Kidney (tissue), 14 donors: Measurements from ENCODE around the gene ALDH1L2. TPM values are rescaled to one million over a fixed set of nuclear protein-coding genes. Genes with fewer than 3 reads are reported as not detected.

Experiments used
- DNase-seq, 5 donors: peaks; one replicate each; pipeline ENCODE4 v3.0.0-alpha.2; 2013 to 2020
- FAIRE-seq: peaks from 2 replicates; lab custom pipeline; 2012; peaks lifted over from hg19 to GRCh38; lab: Jason Lieb, UNC
- H3K27ac ChIP-seq, 2 donors: one replicate each; pipeline ENCODE4 v1.7.0; 2013; ENCODE audit warnings: low read depth in 2 of 2, low read length in 2 of 2, inconsistent platforms in 1 of 2
- H3K27me3 ChIP-seq: one replicate; pipeline ENCODE4 v1.7.1; 2013; ENCODE audit warnings: low read length, inconsistent platforms; ENCODE audit not compliant: control insufficient read depth, insufficient read depth
- H3K36me3 ChIP-seq, 3 donors: one replicate each; pipeline versions ENCODE4 v1.7.0 to v1.7.1; 2013; ENCODE audit warnings: low read length in 3 of 3, control low read depth in 1 of 3, inconsistent platforms in 1 of 3; ENCODE audit not compliant: insufficient read depth in 3 of 3, control insufficient read depth in 2 of 3
- H3K4me1 ChIP-seq, 3 donors: one replicate each; pipeline versions ENCODE4 v1.7.0 to v1.7.1; 2013; ENCODE audit warnings: low read length in 3 of 3, inconsistent platforms in 1 of 3, low read depth in 1 of 3; ENCODE audit not compliant: control insufficient read depth in 2 of 3, insufficient read depth in 2 of 3
- H3K4me3 ChIP-seq, 3 donors: one replicate each; pipeline versions ENCODE4 v1.7.0 to v1.8.1; 2013; ENCODE audit warnings: low read length in 3 of 3, control low read depth in 1 of 3, inconsistent platforms in 1 of 3
- H3K9ac ChIP-seq, 3 donors: one replicate each; pipeline versions ENCODE4 v1.7.0 to v1.7.1; 2013; ENCODE audit warnings: low read length in 3 of 3, control low read depth in 1 of 3, inconsistent platforms in 1 of 3
- H3K9me3 ChIP-seq, 3 donors: one replicate each; pipeline versions ENCODE4 v1.7.0 to v1.7.1; 2013; ENCODE audit warnings: low read length in 3 of 3, control low read depth in 1 of 3, inconsistent platforms in 1 of 3; ENCODE audit not compliant: control insufficient read depth in 2 of 3, insufficient read depth in 1 of 3
- CTCF ChIP-seq: IDR thresholded peaks from 3 replicates; pipeline ENCODE4 v1.5.1; 2012; ENCODE audit warnings: mild to moderate bottlenecking, moderate library complexity, borderline replicate concordance; ENCODE audit not compliant: insufficient read depth; ENCODE audit errors: extremely low read depth
- intact Hi-C: fragments of 100-400 bp; cut with DNase I; formaldehyde crosslinking; loops from one replicate; pipeline ENCODE4 v1.11.1; 2022
- polyA plus RNA-seq: library from polyadenylated mRNA; stranded (reverse); fragments of 350-450 nt; fragmentation: Illumina TruSeq; extraction: RNeasy Lipid Tissue Mini Kit (QIAGEN cat#74804); gene quantifications from one replicate; pipeline ENCODE4 v1.2.3, GENCODE V29; 2014; ENCODE audit warnings: low read depth, low replicate concordance; ENCODE audit not compliant: insufficient read depth
- total RNA-seq: library from RNA; stranded (reverse); fragmentation: NEBNext Ultra II Directional; extraction: Animal tissue kit (Norgen Biotek cat#: 25700); gene quantifications from one replicate; pipeline ENCODE4 v1.2.1, GENCODE V29; 2021
- donor health status: control.
- donor health status: control.
- donor health status: control.
- donor health status: control.
- donor health status: control.
- donor health status: DM: yes; HTN: yes; CAD: no.
- donor health status: Normal renal cell carcinoma (clear cell type).

ALDH1L2 gene
- total and polyA plus RNA-seq, 2 donors from 2014 or later = 0.28 to 17.2 TPM

- Histone ChIP-seq H3K36me3 (no peaks in the 10 kb centered on the region), H3K4me1 (no peaks in the 10 kb centered on the region), H3K9ac (no peak overlapping the region), H3K27me3 (no peaks in the 10 kb centered on the region), H3K27ac (no peak overlapping the region), H3K9me3 (no peaks in the 10 kb centered on the region), H3K4me3 (no peak overlapping the region)
- no peak for FAIRE-seq
- no peak for DNase-seq
- intact Hi-C loops = no loop called here
- TF ChIP-seq CTCF = no peak
Observed at GRCh38 chr12:105018776-105019175, 65.5 kb downstream of the ALDH1L2 start.

- Histone ChIP-seq H3K27me3 (no peaks in the 10 kb centered on the region), H3K9ac (no peak overlapping the region), H3K4me1 (no peaks in the 10 kb centered on the region), H3K4me3 (no peak overlapping the region), H3K9me3 (no peaks in the 10 kb centered on the region), H3K36me3 (no peaks in the 10 kb centered on the region), H3K27ac (no peak overlapping the region)
- intact Hi-C loops = no loop called here
- FAIRE-seq (no peak), DNase-seq (no peak)
- TF ChIP-seq CTCF = no peak
Observed at GRCh38 chr12:105018012-105018411, 66.2 kb downstream of the ALDH1L2 start.

GRCh38 chr12:105015543-105015942 is 68.7 kb downstream of the ALDH1L2 start:
- H3K9ac ChIP-seq = no peak overlapping the region
- TF ChIP-seq CTCF = no peak
- intact Hi-C loops = no loop called here
- H3K27ac ChIP-seq = no peak overlapping the region
- FAIRE-seq (no peak), DNase-seq (no peak)
- no peaks in the 10 kb centered on the region for H3K27me3 ChIP-seq
- H3K4me1 ChIP-seq = no peaks in the 10 kb centered on the region
- H3K36me3 ChIP-seq = no peaks in the 10 kb centered on the region
- no peaks in the 10 kb centered on the region for H3K9me3 ChIP-seq
- no peak overlapping the region for H3K4me3 ChIP-seq

DNA sequence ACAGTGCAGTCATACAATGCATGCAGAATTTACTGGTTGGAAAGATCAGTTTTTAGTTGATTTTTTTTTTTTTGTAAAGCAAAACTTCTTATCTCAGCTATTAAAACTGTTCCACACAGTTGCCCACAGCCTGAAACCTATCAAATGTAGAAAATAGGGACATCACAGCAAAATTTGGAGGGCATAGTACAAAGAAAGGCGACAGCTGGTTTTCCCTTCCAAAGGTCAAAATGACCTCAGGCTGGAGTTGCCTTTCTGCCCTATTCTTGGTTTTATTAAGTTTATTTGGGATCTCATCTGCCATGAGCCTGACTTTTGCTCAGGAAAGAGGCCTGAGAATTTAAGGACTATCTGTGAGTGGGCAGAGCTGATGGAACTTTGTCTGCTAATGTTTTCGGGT is 69.7 kb downstream of the ALDH1L2 start:
- DNase-seq = no peak
- H3K27ac ChIP-seq = no peak overlapping the region
- no peak overlapping the region for H3K4me3 ChIP-seq
- no peaks in the 10 kb centered on the region for H3K36me3 ChIP-seq
- H3K9ac ChIP-seq = no peak overlapping the region
- TF ChIP-seq CTCF = no peak
- no peaks in the 10 kb centered on the region for H3K4me1 ChIP-seq
- H3K27me3 ChIP-seq = no peaks in the 10 kb centered on the region
- FAIRE-seq = no peak
- intact Hi-C loops = no loop called here
- no peaks in the 10 kb centered on the region for H3K9me3 ChIP-seq
